GM21619 (cell line): ENCODE data around the gene B3GNT4.
"Not testable (repeated sequence)": the region's sequence is repeated elsewhere in the genome, so short reads cannot be mapped to it uniquely, and the experiment has no call there.

Source experiments
- ATAC-seq: cut with Tn5 transposase; IDR thresholded peaks from one replicate; pipeline ENCODE4 v1.9.1; 2021; ENCODE audit not compliant: unreplicated experiment

Gene B3GNT4

DNA sequence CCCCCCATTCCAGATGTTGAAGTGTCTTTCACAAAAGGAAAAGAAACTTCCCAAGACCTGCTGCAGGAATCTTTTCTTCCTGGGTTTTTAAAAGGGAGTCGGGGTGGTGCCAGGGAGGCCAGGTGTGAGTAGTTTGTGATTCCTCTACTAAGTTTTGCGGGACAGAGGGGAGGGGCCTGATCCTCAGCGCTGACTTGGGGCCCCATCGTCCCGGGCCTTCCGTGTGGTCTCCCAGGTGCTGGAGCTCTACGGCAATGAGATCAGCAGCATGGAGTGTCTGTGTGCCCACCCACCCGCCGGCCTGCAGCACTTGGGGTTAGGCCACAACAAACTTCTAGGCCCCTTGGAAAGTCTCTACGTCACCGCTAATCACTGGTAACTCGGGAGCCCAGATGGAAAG lies 16.0 kb upstream of the B3GNT4 start:
- ATAC-seq, result no peak

DNA sequence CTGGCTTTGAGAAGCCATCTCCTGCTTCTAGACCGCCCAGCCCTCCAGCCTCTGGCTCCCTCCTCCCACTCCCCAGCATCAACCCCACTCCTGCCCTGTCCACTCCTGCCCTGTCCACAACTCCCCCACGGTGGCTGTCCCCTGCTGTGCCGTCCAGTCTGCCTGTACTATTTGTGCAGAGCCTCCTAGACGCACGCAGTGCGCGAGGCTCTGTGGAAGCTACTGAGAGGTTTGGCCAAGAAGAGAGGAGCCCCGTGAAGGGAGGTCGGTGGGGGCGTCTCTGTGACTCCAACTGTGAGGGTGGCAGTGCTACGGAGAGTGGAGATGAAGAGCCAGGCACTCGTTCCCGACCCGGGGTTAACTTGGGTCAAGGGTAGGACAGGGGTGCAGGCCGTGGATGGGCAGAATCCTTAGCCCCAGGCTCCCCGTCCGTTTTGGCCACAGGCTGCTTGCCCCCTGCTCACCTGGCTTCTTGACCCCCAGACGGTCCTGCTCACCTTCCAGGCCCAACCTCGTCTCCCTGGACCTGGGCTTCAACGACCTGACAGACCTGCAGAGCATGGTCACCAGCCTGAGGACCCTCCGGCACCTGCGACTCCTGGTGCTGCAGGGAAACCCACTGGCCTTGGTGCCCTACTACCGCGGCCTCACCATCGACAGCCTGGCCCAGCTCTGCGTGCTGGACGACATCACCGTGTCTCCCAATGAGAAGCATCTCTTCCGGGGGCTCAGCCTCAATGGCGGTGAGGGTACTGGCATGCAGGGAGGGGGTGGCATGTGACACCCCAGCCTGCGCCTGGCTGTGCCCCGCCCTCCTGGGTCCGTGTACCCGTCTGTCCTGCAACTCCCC lies 13.7 kb upstream of the B3GNT4 start:
- no peak for ATAC-seq

DNA sequence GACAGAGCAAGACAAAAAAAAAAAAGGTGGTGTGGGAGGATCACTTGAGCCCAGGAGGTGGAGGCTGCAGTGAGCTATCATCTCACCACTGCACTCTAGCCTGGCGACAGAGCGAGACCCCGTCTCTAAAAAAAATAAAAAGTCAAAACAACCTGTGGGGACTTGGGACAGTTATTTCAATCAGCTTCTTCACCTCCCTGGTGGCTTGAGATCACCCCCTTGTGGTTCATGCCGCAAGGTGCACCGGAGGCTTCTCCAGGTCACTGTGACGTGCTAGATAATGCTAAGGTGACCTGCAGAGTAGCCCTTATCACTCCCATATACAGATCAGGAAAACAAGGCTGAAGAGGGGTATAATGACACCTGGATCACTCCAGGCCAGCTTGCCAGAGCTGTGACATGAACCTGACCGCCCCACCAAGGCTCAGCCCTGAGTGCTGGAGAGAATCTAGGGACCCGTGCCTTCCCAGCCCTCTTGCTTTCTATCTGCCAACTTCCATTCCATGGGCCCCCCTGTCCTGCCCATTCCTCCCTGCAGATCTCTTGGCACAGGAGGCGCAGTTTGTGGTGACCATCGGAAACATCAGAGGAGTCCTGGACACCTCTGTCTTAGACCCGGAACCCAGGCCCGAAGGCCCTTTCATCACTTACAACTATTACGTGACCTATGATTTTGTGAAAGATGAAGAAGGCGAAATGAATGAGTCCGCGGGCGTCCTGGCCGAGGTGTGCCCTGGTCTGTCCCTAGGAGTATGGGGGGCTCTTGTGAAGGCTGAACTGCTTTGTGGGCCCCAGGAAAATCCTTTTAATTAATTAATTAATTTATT lies 12.5 kb upstream of the B3GNT4 start:
- ATAC-seq, result no peak

DNA sequence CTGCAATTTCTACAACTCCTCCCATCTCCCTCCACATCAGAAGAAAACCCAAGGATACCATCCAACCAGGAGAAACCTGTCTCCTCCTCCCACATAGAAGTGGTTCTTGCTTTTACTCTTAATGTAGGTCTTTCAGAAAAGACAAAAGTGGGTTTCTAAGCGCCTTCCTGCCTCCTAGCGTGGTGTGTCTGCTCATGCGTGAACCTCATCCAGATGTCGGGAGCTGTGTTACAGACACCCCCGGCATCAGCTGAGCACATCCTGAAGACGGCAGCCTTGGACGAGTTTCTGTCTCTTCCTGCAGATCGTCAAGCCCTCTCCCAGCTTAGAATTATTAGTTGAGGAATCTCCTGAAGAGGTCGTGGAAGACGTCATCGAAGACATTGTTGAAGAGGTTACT lies 11.1 kb upstream of the B3GNT4 start:
- ATAC-seq, result no peak

DNA sequence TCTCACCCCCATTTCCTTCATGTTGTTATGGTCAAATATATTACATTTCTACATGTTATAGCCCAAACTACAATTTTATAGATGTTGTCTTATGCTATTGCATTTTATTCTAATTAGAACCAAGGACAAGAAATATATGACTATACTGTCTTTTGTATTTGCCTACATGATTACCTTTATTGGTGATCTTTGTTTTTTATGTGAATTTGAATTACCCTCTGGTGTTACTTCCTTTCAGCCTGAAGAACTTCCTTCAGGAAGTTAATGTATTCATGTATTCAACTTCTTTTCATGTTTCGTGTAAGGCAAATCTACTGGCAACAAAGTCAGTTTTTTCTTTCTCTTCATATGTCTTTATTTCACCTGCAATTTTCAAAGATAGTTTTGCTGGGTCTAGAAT lies 8.7 kb upstream of the B3GNT4 start:
- no peak for ATAC-seq

DNA sequence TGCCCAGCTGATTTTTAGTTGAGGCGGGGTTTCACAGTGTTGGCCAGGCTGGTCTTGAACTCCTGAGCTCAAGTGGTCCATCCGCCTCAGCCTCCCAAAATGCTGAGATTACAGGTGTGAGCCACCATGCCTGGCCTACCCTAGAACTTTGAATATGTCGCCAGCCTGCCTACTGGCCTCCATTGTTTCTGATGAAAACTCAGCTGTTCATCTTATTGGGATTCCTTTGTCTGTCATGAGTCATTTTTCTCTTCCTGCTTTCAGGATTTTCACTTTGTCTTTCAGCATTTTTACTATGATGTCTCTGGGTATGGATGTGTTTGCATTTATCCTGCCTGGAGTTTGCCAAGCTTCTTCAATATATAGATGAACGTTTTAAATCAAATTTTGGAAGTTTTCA lies 8.1 kb upstream of the B3GNT4 start:
- no peak for ATAC-seq

DNA sequence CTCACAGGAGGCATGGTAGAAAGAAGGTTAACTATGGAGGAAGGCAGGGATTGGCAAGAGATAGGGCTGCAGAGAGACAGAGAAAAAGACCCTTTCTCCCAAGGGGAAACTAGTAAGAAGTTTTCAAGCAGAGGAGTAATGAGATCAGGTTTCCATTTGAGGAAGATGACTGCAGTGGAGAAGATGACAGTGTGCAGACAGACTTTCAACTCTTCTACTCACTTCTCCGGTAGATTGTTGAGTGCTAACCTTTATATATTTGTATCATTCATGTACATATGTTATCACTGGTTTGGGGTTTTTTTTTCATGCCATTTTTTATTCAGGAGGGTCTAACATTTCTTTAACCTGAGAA lies 5.9 kb upstream of the B3GNT4 start:
- ATAC-seq, result no peak

DNA sequence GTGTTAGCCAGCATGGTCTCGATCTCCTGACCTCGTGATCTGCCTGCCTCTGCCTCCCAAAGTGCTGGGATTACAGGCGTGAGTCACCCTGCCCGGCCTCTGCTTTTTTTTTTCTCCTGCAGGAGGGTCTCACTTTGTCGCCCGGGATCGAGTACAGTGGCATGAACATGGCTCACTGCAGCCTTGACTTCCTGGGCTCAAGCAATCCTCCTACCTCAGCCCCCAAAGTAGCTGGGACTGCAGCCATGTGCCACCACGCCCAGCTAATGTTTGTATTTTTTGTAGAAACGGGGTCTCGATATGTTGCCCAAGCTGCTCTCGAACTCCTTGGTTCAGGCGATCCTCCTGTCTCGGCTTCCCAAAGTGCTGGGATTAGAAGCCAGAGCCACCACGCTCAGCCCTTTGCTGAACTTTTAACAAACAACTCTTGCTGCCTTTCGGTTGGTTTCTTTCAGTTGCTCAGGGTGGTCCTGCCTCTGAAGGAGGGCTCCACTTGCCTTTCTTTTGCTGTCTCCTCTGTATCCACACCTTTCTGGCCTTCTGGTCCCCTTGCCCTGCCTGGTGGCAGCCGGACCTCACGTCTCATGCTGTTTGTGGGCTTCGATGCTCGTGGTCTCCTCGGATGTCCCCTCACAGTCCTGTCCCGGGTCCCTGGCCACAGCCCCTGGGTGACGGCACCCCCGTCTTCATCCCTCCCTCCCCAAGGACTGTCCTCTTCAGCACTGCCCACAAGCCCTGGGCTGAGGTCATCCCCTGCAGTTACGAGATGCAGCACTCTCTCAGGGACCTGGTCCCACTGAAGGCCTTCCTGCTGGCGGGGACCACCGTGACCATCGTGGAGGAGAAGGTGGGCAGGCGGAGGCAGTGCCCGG lies 3.8 kb upstream of the B3GNT4 start:
- ATAC-seq, result no peak

DNA sequence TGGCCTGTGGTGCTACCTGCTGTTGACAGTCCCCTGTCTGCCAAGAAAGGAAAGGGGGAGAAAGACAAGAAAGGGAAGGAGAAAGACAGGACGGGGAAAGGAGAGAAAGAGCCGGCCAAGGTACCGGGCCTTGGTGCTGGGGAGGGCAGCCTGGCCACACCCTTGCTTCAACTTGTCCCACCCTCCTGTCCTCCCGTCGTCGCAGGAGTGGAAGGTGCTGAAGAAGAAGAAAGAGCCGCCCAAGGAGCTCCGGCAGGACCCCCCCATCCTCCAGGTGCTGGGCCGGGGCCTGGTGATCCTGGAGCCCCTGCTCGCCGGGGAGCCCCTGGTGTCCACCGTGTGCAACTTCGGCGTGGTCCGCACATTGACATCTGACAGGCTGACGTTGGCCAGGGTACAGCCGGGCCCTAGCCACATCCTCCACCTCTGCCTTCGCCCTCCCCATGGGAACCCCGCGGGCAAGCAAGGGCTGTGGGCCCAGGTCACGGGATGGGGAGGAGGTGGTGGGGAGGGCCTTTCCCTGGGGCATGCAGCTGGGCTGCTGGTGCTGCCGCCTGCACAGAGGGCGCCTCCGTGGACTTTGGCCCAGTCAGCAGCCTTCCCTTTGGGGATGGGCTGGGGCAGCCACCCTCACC lies 2.9 kb upstream of the B3GNT4 start:
- no peak for ATAC-seq

DNA sequence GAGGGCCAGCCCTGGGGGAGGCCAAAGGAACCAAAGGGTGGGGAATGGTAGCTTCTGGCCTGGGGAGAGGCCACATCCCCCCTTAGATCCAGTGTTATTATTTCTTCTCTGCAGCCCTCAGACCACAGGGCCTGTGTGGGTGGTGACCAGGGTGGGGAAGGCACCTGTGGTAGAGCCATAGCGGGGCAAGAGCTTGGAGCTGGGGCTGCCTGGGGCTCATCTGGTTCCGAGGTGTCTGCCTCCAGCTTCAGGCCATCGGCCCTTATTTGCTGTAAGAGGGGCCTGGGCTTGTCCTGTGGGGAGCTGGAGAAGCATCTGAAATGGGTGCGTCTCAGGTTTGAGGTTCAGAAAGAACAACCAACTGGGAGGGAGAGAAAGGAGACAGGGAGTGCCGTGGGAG lies 2.1 kb upstream of the B3GNT4 start:
- no peak for ATAC-seq

DNA sequence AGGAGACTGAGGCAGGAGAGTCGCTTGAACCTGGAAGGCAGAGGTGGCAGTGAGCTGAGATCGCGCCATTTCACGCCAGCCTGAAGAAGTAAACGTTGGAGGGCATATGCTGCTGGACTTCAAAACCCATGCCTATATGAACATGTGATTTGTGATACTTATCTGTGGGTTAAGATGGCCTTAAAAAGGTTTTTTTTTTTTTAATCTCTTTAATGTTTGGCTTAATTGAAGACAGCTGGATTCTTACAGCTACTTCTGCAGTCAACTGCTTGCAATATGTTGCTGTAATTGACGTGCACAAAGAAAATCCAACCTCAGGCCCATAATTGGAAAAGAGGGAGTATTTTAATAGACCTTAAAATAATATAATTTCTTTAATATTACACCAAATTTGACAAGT lies 1.5 kb upstream of the B3GNT4 start:
- no peak for ATAC-seq

DNA sequence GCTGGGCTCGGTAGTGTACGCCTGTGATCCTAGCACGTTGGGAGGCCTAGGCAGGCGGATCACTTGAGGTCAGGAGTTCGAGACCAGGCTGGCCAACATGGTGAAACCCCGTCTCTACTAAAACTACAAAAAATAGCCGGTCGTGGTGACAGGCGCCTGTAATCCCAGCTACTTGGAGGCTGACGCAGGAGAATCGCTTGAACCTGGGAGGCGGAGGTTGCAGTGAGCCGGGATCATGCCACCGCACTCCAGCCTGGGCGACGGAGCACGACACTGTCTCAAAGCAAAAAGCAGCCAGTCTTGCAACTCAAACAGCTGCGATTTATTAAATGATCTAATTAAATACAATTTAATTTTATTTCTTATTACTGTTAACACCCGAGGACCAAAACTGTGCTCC lies 698 bp upstream of the B3GNT4 start:
- ATAC-seq, result not testable (repeated sequence)

DNA sequence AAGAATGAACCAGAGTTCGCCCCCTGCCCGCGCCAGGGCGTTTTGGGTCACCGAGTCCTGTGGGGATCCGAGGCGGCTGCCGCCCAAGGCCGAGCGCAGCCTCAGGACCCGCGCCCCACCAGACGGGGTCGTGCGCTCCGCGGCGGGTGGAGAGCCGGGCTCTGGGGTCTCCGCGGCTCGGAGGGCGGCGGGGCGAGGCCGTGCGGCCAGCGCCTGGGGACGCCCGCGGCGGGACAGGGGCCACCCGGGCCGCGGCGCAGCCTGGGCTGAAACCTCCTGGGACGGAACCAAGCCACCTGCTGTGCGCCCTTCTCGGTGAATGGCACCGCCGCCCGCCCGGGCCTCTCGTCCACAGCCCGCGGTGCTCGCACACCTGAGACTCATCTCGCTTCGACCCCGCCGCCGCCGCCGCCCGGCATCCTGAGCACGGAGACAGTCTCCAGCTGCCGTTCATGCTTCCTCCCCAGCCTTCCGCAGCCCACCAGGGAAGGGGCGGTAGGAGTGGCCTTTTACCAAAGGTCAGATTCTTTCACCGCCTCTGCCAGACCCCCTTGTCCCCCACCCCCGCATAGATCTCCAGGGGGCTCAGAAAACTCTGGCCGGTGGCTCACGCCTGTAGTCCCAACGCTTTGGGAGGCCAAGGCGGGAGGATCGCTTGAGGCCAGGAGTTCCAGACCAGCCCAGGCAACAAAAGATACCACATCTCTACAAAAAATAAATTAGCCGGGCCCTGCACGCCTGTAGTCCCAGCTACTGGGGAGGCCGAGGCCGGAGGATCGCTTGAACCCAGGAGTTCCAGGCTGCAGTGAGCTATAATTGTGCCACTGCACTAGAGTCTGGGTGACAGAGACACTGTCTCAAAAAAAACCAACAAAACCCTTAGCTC lies 901 bp downstream of the B3GNT4 start:
- ATAC-seq, result no peak

DNA sequence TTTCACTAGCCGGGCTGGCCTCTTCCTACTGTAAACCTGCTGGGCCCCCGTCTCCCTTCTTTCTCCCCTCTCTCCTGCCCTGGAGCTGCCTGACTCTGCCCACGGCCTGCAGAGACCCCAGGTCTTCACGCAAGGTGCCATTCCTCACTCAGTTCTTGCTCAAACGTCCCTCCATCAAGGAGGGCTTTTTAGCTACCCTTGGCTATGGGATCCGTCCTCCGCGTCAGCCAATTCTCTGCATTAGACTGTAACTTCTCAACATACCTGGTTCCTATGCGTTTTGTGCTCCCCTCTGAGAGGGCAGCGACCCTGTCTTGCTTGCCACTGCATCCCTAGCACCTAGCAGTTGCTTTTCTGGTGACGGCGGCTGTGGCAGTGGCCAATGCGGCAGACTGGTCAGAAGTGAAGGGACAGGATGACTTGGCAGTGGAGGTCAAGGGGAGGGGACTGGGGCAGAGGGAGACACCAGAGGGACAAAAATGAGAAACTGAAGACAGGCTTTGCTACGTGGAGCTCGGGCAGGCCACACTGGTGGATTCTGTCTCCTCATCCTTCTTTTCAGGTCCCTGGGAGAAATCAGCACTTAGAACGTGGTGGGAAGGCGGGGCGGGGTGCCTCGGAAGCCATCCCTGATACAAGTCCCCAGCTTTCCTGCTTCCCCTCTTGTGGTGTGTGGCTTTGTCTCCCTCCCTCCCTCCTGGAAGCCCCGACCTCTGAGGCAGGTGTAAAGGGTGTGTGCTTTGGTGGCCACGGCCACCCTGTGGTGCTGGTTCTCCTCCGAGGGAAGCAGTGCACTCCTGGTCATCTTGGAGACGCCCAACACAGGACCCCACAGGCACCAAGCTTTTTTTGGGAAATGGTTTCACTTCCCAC lies 1.8 kb downstream of the B3GNT4 start:
- no peak for ATAC-seq

DNA sequence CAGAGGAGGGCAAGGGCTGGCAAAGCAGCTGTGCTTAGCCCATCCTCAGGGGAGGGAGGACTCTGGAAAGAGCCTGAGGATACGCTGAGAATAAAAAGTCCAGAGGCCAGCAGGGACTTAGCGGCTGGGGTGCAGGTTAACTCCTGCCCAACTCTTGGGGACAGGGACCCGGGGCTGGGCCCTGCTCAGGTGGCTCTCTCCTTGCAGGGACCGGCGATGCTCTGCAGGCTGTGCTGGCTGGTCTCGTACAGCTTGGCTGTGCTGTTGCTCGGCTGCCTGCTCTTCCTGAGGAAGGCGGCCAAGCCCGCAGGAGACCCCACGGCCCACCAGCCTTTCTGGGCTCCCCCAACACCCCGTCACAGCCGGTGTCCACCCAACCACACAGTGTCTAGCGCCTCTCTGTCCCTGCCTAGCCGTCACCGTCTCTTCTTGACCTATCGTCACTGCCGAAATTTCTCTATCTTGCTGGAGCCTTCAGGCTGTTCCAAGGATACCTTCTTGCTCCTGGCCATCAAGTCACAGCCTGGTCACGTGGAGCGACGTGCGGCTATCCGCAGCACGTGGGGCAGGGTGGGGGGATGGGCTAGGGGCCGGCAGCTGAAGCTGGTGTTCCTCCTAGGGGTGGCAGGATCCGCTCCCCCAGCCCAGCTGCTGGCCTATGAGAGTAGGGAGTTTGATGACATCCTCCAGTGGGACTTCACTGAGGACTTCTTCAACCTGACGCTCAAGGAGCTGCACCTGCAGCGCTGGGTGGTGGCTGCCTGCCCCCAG lies 2.8 kb downstream of the B3GNT4 start:
- ATAC-seq, result no peak

DNA sequence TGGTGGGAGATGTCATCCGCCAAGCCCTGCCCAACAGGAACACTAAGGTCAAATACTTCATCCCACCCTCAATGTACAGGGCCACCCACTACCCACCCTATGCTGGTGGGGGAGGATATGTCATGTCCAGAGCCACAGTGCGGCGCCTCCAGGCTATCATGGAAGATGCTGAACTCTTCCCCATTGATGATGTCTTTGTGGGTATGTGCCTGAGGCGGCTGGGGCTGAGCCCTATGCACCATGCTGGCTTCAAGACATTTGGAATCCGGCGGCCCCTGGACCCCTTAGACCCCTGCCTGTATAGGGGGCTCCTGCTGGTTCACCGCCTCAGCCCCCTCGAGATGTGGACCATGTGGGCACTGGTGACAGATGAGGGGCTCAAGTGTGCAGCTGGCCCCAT lies 3.5 kb downstream of the B3GNT4 start:
- no peak for ATAC-seq

DNA sequence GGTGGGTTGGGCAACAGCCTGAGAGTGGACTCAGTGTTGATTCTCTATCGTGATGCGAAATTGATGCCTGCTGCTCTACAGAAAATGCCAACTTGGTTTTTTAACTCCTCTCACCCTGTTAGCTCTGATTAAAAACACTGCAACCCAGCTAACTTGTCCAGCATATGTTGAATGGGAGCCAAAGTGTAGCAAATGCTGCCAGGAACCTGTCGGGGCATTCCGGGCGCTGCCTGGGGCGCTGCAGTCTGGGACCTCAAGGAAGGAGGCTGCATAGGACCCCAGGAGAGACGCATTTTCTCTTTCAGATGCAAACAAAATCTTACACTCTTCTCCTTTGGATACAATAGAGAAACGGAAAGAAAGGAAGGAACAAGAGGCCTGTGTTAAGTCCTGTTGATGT lies 3.9 kb downstream of the B3GNT4 start:
- no peak for ATAC-seq

DNA sequence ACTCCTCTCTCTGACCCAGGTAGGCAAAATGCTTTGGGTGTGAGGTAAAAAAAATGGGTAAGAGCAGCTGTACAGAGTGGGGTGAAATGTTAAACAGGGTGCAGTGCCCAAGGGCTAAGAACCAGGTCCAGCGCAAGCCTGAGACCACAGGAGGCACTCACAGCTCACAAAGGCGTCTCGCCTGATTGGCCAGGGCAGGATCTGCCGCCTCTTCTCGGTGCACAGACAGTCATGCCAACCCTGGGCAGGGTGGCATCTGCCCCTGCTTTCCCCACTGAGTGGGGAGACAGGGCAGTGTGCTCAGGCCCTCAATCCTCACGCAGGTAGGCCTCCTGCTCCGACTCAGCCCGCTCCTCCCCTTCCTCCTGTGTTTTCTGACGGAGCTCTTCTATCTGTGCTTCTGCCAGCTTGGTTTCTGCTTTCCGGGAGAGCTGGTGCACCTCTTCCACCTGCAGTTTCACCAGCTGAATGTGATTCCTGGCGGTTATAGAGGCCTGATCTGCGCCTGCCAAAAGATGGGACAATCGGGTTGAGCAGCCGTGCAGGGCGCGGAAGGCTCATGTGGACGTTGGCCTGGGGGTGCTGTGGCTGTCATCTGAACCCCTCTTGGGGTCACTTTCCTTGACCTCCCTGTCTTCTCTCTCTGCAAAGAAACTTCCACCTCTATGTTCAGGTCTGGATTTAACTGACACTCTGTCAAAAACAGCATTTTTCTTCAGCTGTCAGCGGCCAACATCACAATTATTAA lies 4.7 kb downstream of the B3GNT4 start:
- no peak for ATAC-seq
